Progenitor cell of endocrine pancreas (in vitro differentiated cells): ENCODE results near the gene C5AR2. TPM values are rescaled to one million over a fixed set of nuclear protein-coding genes. Genes with fewer than 3 reads are reported as not detected.
A peak's percentile ranks its signal among the peaks of the same experiment; 100 is the strongest.

Experiments used
- DNase-seq: peaks from one replicate; pipeline ENCODE4 v3.0.0; 2021; ENCODE audit warnings: low spot score; ENCODE audit not compliant: unreplicated experiment
- H3K27ac Mint-ChIP-seq: 2 replicates; pipeline ENCODE4 v1.8.0; 2021; ENCODE audit warnings: mild to moderate bottlenecking, moderate library complexity, mixed read lengths
- H3K27me3 Mint-ChIP-seq: 2 replicates; pipeline ENCODE4 v1.8.0; 2021; ENCODE audit warnings: mixed read lengths
- H3K36me3 Mint-ChIP-seq: 2 replicates; pipeline ENCODE4 v1.8.0; 2022; ENCODE audit warnings: mixed read lengths; ENCODE audit not compliant: insufficient read depth
- H3K4me1 Mint-ChIP-seq: 2 replicates; pipeline ENCODE4 v1.8.0; 2021; ENCODE audit warnings: low read depth, mixed read lengths
- H3K4me3 Mint-ChIP-seq: 2 replicates; pipeline ENCODE4 v1.8.0; 2021; ENCODE audit warnings: low read depth, mild to moderate bottlenecking, moderate library complexity, mixed read lengths
- H3K9me3 Mint-ChIP-seq: 2 replicates; pipeline ENCODE4 v1.8.0; 2021; ENCODE audit warnings: low read depth, mixed read lengths
- CTCF ChIP-seq: fragments of 200-600 bp; sonication (generic); IDR thresholded peaks from one replicate; pipeline ENCODE4 v1.5.0; 2021; ENCODE audit warnings: antibody characterized with exemption, mild to moderate bottlenecking; ENCODE audit not compliant: unreplicated experiment
- total RNA-seq: library from RNA; stranded (reverse); gene quantifications from 2 replicates; pipeline ENCODE4 v1.2.1, GENCODE V29; 2021

Gene C5AR2
- total RNA-seq, 1 donor from 2014 or later, result not detected

GRCh38 chr19:47375694-47376588 lies 44.0 kb downstream of the C5AR2 start:
- Mint-ChIP-seq H3K4me1 (no peaks in the 10 kb centered on the region), H3K4me3 (no peak overlapping the region), H3K9me3 (no peaks in the 10 kb centered on the region), H3K36me3 (peaks cover 16% of the 10 kb centered on the region), H3K27ac (peak overlapping the region; percentile 37), H3K27me3 (no peaks in the 10 kb centered on the region)
- no peak for TF ChIP-seq CTCF
- DNase-seq, result no peak

- H3K4me3 Mint-ChIP-seq, result no peak overlapping the region
- no peaks in the 10 kb centered on the region for H3K9me3 Mint-ChIP-seq
- H3K36me3 Mint-ChIP-seq, result peaks cover 20% of the 10 kb centered on the region
- no peak for DNase-seq
- no peak for TF ChIP-seq CTCF
- no peak overlapping the region for H3K27ac Mint-ChIP-seq
- no peaks in the 10 kb centered on the region for H3K4me1 Mint-ChIP-seq
- no peaks in the 10 kb centered on the region for H3K27me3 Mint-ChIP-seq
Observed at GRCh38 chr19:47376589-47377144, 44.7 kb downstream of the C5AR2 start.

GRCh38 chr19:47377208-47377701 lies 45.3 kb downstream of the C5AR2 start:
- H3K4me1 Mint-ChIP-seq, result no peaks in the 10 kb centered on the region
- no peak overlapping the region for H3K27ac Mint-ChIP-seq
- H3K9me3 Mint-ChIP-seq, result no peaks in the 10 kb centered on the region
- DNase-seq, result no peak
- H3K4me3 Mint-ChIP-seq, result no peak overlapping the region
- no peaks in the 10 kb centered on the region for H3K27me3 Mint-ChIP-seq
- H3K36me3 Mint-ChIP-seq, result peaks cover 18% of the 10 kb centered on the region
- no peak for TF ChIP-seq CTCF

GRCh38 chr19:47377801-47378200 lies 45.8 kb downstream of the C5AR2 start:
- Mint-ChIP-seq H3K36me3 (peaks cover 18% of the 10 kb centered on the region), H3K9me3 (no peaks in the 10 kb centered on the region), H3K27ac (no peak overlapping the region), H3K4me1 (no peaks in the 10 kb centered on the region), H3K4me3 (no peak overlapping the region), H3K27me3 (no peaks in the 10 kb centered on the region)
- DNase-seq, result no peak
- no peak for TF ChIP-seq CTCF

GRCh38 chr19:47378246-47378645 lies 46.3 kb downstream of the C5AR2 start:
- no peak for DNase-seq
- peaks cover 21% of the 10 kb centered on the region for H3K36me3 Mint-ChIP-seq

More at GRCh38 chr19:47378246-47378645, 46.3 kb downstream of the C5AR2 start:
- Mint-ChIP-seq H3K4me3 (no peak overlapping the region), H3K4me1 (no peaks in the 10 kb centered on the region), H3K27me3 (no peaks in the 10 kb centered on the region), H3K9me3 (no peaks in the 10 kb centered on the region), H3K27ac (no peak overlapping the region)
- TF ChIP-seq CTCF, result no peak
